Measurements from ENCODE around the gene PTPRN2.

- TF ChIP-seq CTCF (IDR thresholded peaks at IDR 0.05) (no peak), EP300 (IDR thresholded peaks at IDR 0.05) (no peak)
Observed at GRCh38 chr7:158291998-158292397, 295.6 kb downstream of the PTPRN2 start.
